Mammary epithelial cell (primary cell): Measurements from ENCODE around the gene C1orf50.

Source experiments
- CTCF ChIP-seq, 2 donors: IDR thresholded peaks in 1 of 2; conservative IDR thresholded peaks in 1 of 2; 2 replicates each; pipeline ENCODE4 v1.5.1; 2011 to 2012; ENCODE audit warnings: inconsistent platforms in 2 of 2, low read length in 2 of 2, mild to moderate bottlenecking in 2 of 2, control low read depth in 1 of 2, low read depth in 1 of 2; ENCODE audit not compliant: insufficient read depth in 1 of 2; ENCODE audit errors: extremely low read depth in 1 of 2
- EZH2 ChIP-seq: IDR thresholded peaks from 2 replicates; pipeline ENCODE4 v1.6.1; 2012; ENCODE audit warnings: low read length, inconsistent platforms, borderline replicate concordance

DNA sequence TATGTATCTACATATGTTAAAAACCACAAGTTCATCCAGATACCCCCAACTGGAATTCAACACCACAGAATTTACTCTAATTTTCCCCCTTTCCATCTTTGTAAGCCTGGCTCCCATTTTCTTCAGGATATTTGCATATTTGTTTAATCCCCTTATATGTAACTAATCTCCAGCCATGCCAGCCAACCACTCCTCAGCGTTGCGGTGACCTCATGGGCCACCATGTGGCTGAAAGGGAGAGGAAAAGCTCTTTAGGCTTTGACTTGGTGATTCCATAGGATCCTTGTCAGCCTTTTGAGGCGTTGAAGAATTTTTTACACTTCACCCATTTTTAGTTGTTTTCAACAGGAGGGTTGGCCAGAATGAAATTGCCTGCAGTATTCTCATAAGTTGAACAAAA, 37.0 kb upstream of the C1orf50 start:
- TF ChIP-seq CTCF (conservative IDR thresholded peaks at IDR 0.05 in 1 of 2, IDR thresholded peaks at IDR 0.05 in 1 of 2; ENCODE audit: extremely low read depth in 1 of 2, insufficient read depth in 1 of 2, low read depth in 1 of 2, low read length in 2 of 2) (no peak), EZH2 (no peak)
